ENCODE data around the gene CDR2.

The CDR2 gene

GRCh38 chr16:22385196-22385595 is 10.8 kb upstream of the CDR2 start:
- Histone ChIP-seq H3K4me3 (no peak overlapping the region), H3K27ac (no peak overlapping the region), H3K9me3 (ENCODE audit: low read depth, low read length) (no peaks in the 10 kb centered on the region), H3K36me3 (ENCODE audit: insufficient read depth, low read length) (no peaks in the 10 kb centered on the region), H3K9ac (ENCODE audit: insufficient read length) (no peak overlapping the region)
- DNase-seq (ENCODE audit: low read depth, low spot score), result no peak
- TF ChIP-seq POLR2AphosphoS5 (IDR thresholded peaks at IDR 0.05; ENCODE audit: borderline replicate concordance, low read depth, low read length), result no peak
- TF ChIP-seq EZH2 (IDR thresholded peaks at IDR 0.05), result no peak
- no peak for TF ChIP-seq FOXP2 (optimal IDR thresholded peaks at IDR 0.05; ENCODE audit: control extremely low read depth, extremely low read length, insufficient read depth)

GRCh38 chr16:22383827-22384226 is 9.4 kb upstream of the CDR2 start:
- Histone ChIP-seq H3K27ac (no peak overlapping the region), H3K36me3 (ENCODE audit: insufficient read depth, low read length) (no peaks in the 10 kb centered on the region), H3K4me3 (no peak overlapping the region), H3K9ac (ENCODE audit: insufficient read length) (no peak overlapping the region), H3K9me3 (ENCODE audit: low read depth, low read length) (no peaks in the 10 kb centered on the region)
- DNase-seq (ENCODE audit: low read depth, low spot score), result no peak
- TF ChIP-seq FOXP2 (optimal IDR thresholded peaks at IDR 0.05; ENCODE audit: control extremely low read depth, extremely low read length, insufficient read depth), result no peak
- no peak for TF ChIP-seq POLR2AphosphoS5 (IDR thresholded peaks at IDR 0.05; ENCODE audit: borderline replicate concordance, low read depth, low read length)
- no peak for TF ChIP-seq EZH2 (IDR thresholded peaks at IDR 0.05)

DNA sequence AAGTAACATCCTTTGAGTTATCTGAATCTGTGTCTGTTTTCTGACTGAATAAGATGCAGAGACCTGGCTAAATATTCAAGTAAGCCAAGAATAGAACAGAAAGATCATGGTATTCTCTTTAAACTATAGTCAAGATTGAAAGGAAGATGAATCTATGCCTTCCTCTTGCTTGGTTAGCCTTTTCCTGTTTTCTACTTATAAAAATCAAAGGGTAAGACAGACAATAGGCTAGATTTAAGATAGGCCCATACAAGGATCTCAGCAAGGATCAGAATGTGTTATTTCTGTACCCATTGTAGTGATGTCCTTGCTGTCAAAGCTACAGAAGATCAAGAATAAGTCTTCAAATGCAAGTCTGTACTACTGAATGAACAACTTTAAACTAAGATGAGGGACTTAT is 7.0 kb upstream of the CDR2 start:
- Histone ChIP-seq H3K27ac (no peak overlapping the region), H3K36me3 (ENCODE audit: insufficient read depth, low read length) (no peaks in the 10 kb centered on the region), H3K9ac (ENCODE audit: insufficient read length) (no peak overlapping the region), H3K9me3 (ENCODE audit: low read depth, low read length) (no peaks in the 10 kb centered on the region), H3K4me3 (no peak overlapping the region)
- TF ChIP-seq FOXP2 (optimal IDR thresholded peaks at IDR 0.05; ENCODE audit: control extremely low read depth, extremely low read length, insufficient read depth), result no peak
- no peak for TF ChIP-seq EZH2 (IDR thresholded peaks at IDR 0.05)
- no peak for DNase-seq (ENCODE audit: low read depth, low spot score)

DNA sequence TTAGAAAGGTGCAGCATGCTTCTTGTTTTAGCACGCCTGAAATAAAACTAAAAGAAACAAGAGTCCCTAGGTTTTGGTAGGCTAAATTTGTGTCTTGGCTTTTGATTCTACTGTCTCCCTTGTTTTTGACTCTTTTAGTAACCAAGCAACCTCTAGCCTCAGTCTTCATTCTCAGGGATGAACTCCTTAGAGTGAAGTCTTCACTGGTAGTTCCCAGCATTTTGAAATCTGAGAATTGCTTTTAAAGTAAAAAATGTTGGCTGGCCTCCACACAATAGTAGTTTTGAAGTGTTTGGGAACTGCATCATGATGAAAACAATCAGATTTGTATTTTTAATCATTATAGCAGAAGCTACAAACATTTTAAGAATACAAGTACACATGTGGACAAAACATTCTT is 6.1 kb upstream of the CDR2 start:
- H3K9me3 ChIP-seq (ENCODE audit: low read depth, low read length), result no peaks in the 10 kb centered on the region
- TF ChIP-seq FOXP2 (optimal IDR thresholded peaks at IDR 0.05; ENCODE audit: control extremely low read depth, extremely low read length, insufficient read depth) (no peak), POLR2AphosphoS5 (IDR thresholded peaks at IDR 0.05; ENCODE audit: borderline replicate concordance, low read depth, low read length) (no peak)

DNA sequence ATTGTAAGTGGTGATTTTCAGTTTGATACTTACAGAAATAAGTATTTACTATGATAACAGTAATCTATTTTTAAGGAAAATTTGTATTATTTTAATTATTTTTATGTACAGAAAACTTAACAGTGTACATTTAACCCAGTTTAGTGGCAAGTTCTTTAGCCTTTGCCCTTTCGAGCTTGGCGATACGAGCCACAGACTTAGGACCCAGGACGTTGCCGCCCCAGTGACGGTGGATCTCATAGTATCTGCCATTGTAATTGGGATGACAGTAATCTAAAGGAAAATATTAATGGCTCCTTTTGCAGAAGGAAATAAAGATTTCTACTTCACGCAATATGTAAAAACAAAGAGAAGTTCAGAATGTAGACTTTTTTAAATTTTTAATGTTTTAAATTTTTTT is 5.2 kb upstream of the CDR2 start:
- TF ChIP-seq POLR2AphosphoS5 (IDR thresholded peaks at IDR 0.05; ENCODE audit: borderline replicate concordance, low read depth, low read length) (no peak), FOXP2 (optimal IDR thresholded peaks at IDR 0.05; ENCODE audit: control extremely low read depth, extremely low read length, insufficient read depth) (no peak), EZH2 (IDR thresholded peaks at IDR 0.05) (no peak)
- DNase-seq (ENCODE audit: low read depth, low spot score), result no peak
- no peak overlapping the region for H3K27ac ChIP-seq
- H3K36me3 ChIP-seq (ENCODE audit: insufficient read depth, low read length), result no peaks in the 10 kb centered on the region
- H3K9ac ChIP-seq (ENCODE audit: insufficient read length), result no peak overlapping the region
- H3K4me3 ChIP-seq, result no peak overlapping the region
- H3K9me3 ChIP-seq (ENCODE audit: low read depth, low read length), result no peaks in the 10 kb centered on the region

More for the DNA sequence above, 6.1 kb upstream of the CDR2 start:
- Histone ChIP-seq H3K4me3 (no peak overlapping the region), H3K36me3 (ENCODE audit: insufficient read depth, low read length) (no peaks in the 10 kb centered on the region), H3K9ac (ENCODE audit: insufficient read length) (no peak overlapping the region), H3K27ac (no peak overlapping the region)
- DNase-seq (ENCODE audit: low read depth, low spot score), result no peak

- Histone ChIP-seq H3K27ac (no peak overlapping the region), H3K9me3 (ENCODE audit: low read depth, low read length) (no peaks in the 10 kb centered on the region), H3K9ac (ENCODE audit: insufficient read length) (no peak overlapping the region), H3K4me3 (no peak overlapping the region), H3K36me3 (ENCODE audit: insufficient read depth, low read length) (no peaks in the 10 kb centered on the region)
- DNase-seq (ENCODE audit: low read depth, low spot score), result no peak
- no peak for TF ChIP-seq POLR2AphosphoS5 (IDR thresholded peaks at IDR 0.05; ENCODE audit: borderline replicate concordance, low read depth, low read length)
- no peak for TF ChIP-seq EZH2 (IDR thresholded peaks at IDR 0.05)
- no peak for TF ChIP-seq FOXP2 (optimal IDR thresholded peaks at IDR 0.05; ENCODE audit: control extremely low read depth, extremely low read length, insufficient read depth)
These were observed 1.7 kb upstream of the CDR2 start for GRCh38 chr16:22375963-22376640.

DNA sequence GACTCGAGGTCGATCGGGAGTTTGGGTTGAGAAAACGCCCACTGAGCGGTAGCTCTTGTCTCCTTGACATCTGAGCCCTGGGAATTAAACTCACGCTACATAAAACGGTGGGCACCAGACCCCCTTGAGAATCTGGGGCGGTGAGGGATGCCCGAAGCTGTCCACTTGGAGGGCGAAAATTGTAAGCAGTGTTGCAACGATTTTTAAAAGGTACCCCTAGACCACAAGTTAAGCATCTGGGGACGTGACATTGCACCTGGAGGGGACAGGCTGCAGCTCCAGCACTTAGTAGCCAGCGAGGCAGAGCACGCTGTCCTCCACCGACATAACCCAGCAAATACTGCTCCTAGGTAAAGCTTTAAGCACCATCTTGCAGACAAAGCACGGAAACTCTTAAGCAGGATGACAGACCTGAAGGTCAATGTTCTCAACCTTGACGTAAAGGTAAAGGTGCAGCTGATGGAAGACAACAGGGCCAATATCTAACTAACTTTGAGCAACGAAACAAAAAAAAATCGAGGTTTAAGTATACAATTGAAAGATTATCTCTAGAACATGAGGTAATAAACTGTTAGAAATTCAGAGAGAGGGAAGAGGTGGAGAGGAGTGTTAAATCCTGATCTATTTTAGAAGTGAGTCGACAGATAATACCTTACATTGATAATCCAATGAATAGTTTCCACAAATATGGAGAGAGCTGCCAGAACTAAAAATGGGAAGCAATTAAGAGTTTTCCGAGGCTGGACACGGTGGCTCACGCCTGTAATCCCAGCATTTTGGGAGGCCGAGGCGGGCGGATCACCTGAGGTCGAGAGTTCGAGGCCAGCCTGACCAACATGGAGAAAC is 921 bp upstream of the CDR2 start:
- H3K4me3 ChIP-seq, result peak overlapping the region; percentile 90
- no peaks in the 10 kb centered on the region for H3K9me3 ChIP-seq (ENCODE audit: low read depth, low read length)
- TF ChIP-seq FOXP2 (optimal IDR thresholded peaks at IDR 0.05; ENCODE audit: control extremely low read depth, extremely low read length, insufficient read depth) (no peak), EZH2 (IDR thresholded peaks at IDR 0.05) (no peak), POLR2AphosphoS5 (IDR thresholded peaks at IDR 0.05; ENCODE audit: borderline replicate concordance, low read depth, low read length) (no peak)
- no peak overlapping the region for H3K27ac ChIP-seq
- no peaks in the 10 kb centered on the region for H3K36me3 ChIP-seq (ENCODE audit: insufficient read depth, low read length)
- peak overlapping the region; percentile 66 for H3K9ac ChIP-seq (ENCODE audit: insufficient read length)
- no peak for DNase-seq (ENCODE audit: low read depth, low spot score)

DNA sequence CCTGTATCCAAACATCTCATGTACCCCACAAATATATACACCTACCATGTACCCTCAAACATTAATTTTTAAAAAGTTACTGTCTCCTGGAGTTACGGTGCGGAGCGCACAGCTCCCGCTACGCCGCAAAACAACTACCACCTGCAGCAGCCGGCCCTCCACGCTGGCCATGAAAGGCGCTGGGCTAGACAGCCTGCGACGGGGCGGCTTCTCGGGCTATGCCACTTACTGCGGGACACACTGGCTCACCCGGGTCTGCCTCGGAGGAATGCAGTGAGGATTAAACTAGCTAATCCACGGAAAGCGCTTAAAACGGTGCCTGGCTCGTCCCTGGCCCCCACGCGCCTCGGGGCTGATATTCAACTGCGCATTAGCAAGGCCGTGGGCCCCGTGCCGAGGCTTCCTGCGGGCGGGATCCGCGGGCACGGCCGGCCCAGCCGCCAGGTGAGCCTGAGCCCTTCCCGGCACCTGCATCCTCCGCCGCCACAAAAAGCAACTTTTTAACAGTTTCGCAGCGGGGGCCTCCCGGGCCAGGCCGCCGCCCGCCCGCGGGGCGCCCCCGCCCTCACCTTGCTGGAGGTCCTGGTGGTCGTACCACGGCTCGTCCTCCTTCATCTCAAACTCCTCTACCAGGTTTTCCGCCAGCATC is 633 bp downstream of the CDR2 start:
- peak overlapping the region; percentile 90 for H3K4me3 ChIP-seq
- peak overlapping the region; percentile 86 for H3K9ac ChIP-seq (ENCODE audit: insufficient read length)
- H3K36me3 ChIP-seq (ENCODE audit: insufficient read depth, low read length), result no peaks in the 10 kb centered on the region
- H3K9me3 ChIP-seq (ENCODE audit: low read depth, low read length), result no peaks in the 10 kb centered on the region
- no peak for DNase-seq (ENCODE audit: low read depth, low spot score)
- TF ChIP-seq POLR2AphosphoS5 (IDR thresholded peaks at IDR 0.05; ENCODE audit: borderline replicate concordance, low read depth, low read length) (no peak), EZH2 (IDR thresholded peaks at IDR 0.05) (no peak), FOXP2 (optimal IDR thresholded peaks at IDR 0.05; ENCODE audit: control extremely low read depth, extremely low read length, insufficient read depth) (no peak)
- H3K27ac ChIP-seq, result no peak overlapping the region; the same call in 1 of the 2 replicates

Data from SK-N-MC (cell line).